Measurements from ENCODE around the gene C1QTNF1. TPM values are rescaled to one million over a fixed set of nuclear protein-coding genes. Genes with fewer than 3 reads are reported as not detected.

C1QTNF1 gene
- total and polyA plus RNA-seq, 9 of the 15 experiments (the other 6 are each of a cell fraction or from before 2014, with no cell fraction given) = 0.09 TPM; not detected in 8

- TF ChIP-seq, protein P1, sequence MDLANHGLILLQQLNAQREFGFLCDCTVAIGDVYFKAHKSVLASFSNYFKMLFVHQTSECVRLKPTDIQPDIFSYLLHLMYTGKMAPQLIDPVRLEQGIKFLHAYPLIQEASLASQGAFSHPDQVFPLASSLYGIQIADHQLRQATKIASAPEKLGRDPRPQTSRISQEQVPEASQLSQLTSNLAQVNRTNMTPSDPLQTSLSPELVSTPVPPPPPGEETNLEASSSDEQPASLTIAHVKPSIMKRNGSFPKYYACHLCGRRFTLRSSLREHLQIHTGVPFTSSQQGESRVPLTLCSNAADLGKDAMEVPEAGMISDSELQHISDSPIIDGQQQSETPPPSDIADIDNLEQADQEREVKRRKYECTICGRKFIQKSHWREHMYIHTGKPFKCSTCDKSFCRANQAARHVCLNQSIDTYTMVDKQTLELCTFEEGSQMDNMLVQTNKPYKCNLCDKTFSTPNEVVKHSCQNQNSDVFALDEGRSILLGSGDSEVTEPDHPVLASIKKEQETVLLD (IDR thresholded peaks at IDR 0.05) = peak; percentile 97
- TF ChIP-seq, protein P2, sequence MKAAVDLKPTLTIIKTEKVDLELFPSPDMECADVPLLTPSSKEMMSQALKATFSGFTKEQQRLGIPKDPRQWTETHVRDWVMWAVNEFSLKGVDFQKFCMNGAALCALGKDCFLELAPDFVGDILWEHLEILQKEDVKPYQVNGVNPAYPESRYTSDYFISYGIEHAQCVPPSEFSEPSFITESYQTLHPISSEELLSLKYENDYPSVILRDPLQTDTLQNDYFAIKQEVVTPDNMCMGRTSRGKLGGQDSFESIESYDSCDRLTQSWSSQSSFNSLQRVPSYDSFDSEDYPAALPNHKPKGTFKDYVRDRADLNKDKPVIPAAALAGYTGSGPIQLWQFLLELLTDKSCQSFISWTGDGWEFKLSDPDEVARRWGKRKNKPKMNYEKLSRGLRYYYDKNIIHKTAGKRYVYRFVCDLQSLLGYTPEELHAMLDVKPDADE (conservative IDR thresholded peaks at IDR 0.05; ENCODE audit: control insufficient read depth, low read depth, low read length) = peak; percentile 78
- TF ChIP-seq, protein P3, sequence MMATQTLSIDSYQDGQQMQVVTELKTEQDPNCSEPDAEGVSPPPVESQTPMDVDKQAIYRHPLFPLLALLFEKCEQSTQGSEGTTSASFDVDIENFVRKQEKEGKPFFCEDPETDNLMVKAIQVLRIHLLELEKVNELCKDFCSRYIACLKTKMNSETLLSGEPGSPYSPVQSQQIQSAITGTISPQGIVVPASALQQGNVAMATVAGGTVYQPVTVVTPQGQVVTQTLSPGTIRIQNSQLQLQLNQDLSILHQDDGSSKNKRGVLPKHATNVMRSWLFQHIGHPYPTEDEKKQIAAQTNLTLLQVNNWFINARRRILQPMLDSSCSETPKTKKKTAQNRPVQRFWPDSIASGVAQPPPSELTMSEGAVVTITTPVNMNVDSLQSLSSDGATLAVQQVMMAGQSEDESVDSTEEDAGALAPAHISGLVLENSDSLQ (IDR thresholded peaks at IDR 0.05) = no peak
- TF ChIP-seq PRMT5 (CRISPR knock-in tag; IDR thresholded peaks at IDR 0.05) (no peak), RBM15 (IDR thresholded peaks at IDR 0.05; ENCODE audit: insufficient read depth, low read length) (no peak), RFX1 (IDR thresholded peaks at IDR 0.05) (no peak), HDAC1 (IDR thresholded peaks at IDR 0.05) (no peak), BHLHE40 (IDR thresholded peaks at IDR 0.05; ENCODE audit: low read length) (no peak), RBFOX2 (IDR thresholded peaks at IDR 0.05; ENCODE audit: low read depth, low read length) (peak; percentile 87), HBP1 (CRISPR knock-in tag; IDR thresholded peaks at IDR 0.05) (no peak), FOXK2 (conservative IDR thresholded peaks at IDR 0.05 in 1 of 2, IDR thresholded peaks at IDR 0.05 in 1 of 2; ENCODE audit: low read depth in 2 of 2) (peak; percentile 65 to 66; a peak in 3 of 4 replicates), HINFP (tag; conservative IDR thresholded peaks at IDR 0.05; ENCODE audit: low read depth) (no peak), ZNF76 (CRISPR knock-in tag; IDR thresholded peaks at IDR 0.05; ENCODE audit: borderline replicate concordance) (no peak)
- TF ChIP-seq, protein P4, sequence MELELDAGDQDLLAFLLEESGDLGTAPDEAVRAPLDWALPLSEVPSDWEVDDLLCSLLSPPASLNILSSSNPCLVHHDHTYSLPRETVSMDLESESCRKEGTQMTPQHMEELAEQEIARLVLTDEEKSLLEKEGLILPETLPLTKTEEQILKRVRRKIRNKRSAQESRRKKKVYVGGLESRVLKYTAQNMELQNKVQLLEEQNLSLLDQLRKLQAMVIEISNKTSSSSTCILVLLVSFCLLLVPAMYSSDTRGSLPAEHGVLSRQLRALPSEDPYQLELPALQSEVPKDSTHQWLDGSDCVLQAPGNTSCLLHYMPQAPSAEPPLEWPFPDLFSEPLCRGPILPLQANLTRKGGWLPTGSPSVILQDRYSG (tag; conservative IDR thresholded peaks at IDR 0.05; ENCODE audit: low read depth) = no peak
- TF ChIP-seq, protein P5, sequence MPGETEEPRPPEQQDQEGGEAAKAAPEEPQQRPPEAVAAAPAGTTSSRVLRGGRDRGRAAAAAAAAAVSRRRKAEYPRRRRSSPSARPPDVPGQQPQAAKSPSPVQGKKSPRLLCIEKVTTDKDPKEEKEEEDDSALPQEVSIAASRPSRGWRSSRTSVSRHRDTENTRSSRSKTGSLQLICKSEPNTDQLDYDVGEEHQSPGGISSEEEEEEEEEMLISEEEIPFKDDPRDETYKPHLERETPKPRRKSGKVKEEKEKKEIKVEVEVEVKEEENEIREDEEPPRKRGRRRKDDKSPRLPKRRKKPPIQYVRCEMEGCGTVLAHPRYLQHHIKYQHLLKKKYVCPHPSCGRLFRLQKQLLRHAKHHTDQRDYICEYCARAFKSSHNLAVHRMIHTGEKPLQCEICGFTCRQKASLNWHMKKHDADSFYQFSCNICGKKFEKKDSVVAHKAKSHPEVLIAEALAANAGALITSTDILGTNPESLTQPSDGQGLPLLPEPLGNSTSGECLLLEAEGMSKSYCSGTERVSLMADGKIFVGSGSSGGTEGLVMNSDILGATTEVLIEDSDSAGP (CRISPR knock-in tag; IDR thresholded peaks at IDR 0.05) = no peak
Observed at GRCh38 chr17:79009397-79010303, 14.3 kb upstream of the C1QTNF1 start, which contains the start of gene CANT1 (continued).

Data from K562 (cell line).